GM11168 (cell line): ENCODE measurements around the gene SUSD2.
"Not testable (repeated sequence)": the region's sequence is repeated elsewhere in the genome, so short reads cannot be mapped to it uniquely, and the experiment has no call there.

Experiments used
- in situ Hi-C: fragments of 300-500 bp; cut with MboI; formaldehyde crosslinking; loops from one replicate; pipeline ENCODE4 v1.12.0; 2022; ENCODE audit warnings: low sequenced_read_pairs; ENCODE audit not compliant: unreplicated experiment

Gene SUSD2

GRCh38 chr22:24181088-24181995, at the start of gene SUSD2:
Gene SUSD2 (plus strand): TSS chr22:24181487. CDS start chr22:24181520, 33 bp downstream.
- in situ Hi-C loops = no loop called here

GRCh38 chr22:24133187-24133965, 47.9 kb upstream of the SUSD2 start:
- in situ Hi-C loops = no loop called here

- in situ Hi-C loops = no loop called here
Observed at GRCh38 chr22:24134090-24134846, 47.0 kb upstream of the SUSD2 start.

- in situ Hi-C loops = not testable (repeated sequence)
Observed at GRCh38 chr22:24136533-24136932, 44.8 kb upstream of the SUSD2 start.

- in situ Hi-C loops = no loop called here
Observed at GRCh38 chr22:24137595-24137994, 43.7 kb upstream of the SUSD2 start.

GRCh38 chr22:24138649-24139420, 42.5 kb upstream of the SUSD2 start:
- in situ Hi-C loops = no loop called here

- in situ Hi-C loops = no loop called here
Observed at GRCh38 chr22:24140357-24140756, 40.9 kb upstream of the SUSD2 start.

GRCh38 chr22:24141586-24141985, 39.7 kb upstream of the SUSD2 start:
- in situ Hi-C loops = no loop called here

GRCh38 chr22:24142241-24142640, 39.0 kb upstream of the SUSD2 start:
- in situ Hi-C loops = no loop called here

GRCh38 chr22:24142831-24143230, 38.5 kb upstream of the SUSD2 start:
- in situ Hi-C loops = no loop called here

- in situ Hi-C loops = no loop called here
Observed at GRCh38 chr22:24144056-24144777, 37.1 kb upstream of the SUSD2 start.

GRCh38 chr22:24144778-24145085, 36.6 kb upstream of the SUSD2 start:
- in situ Hi-C loops = no loop called here

- in situ Hi-C loops = no loop called here
Observed at GRCh38 chr22:24145446-24146193, 35.7 kb upstream of the SUSD2 start.

GRCh38 chr22:24146194-24146616, 35.1 kb upstream of the SUSD2 start:
- in situ Hi-C loops = no loop called here

- in situ Hi-C loops = no loop called here
Observed at GRCh38 chr22:24146791-24147353, 34.4 kb upstream of the SUSD2 start.

- in situ Hi-C loops = no loop called here
Observed at GRCh38 chr22:24147666-24148065, 33.6 kb upstream of the SUSD2 start.

GRCh38 chr22:24148266-24149197, 32.8 kb upstream of the SUSD2 start:
- in situ Hi-C loops = no loop called here
